Gastroesophageal sphincter (tissue), 4 donors: ENCODE data around the gene NYAP1. TPM values are rescaled to one million over a fixed set of nuclear protein-coding genes. Genes with fewer than 3 reads are reported as not detected.
A peak's percentile ranks its signal among the peaks of the same experiment; 100 is the strongest.

ENCODE experiments used
- ATAC-seq: fragments of 150-250 bp; one replicate; pipeline ENCODE4 v1.9.1; 2016; ENCODE audit warnings: mild to moderate bottlenecking, moderate library complexity
- H3K27ac ChIP-seq, 4 donors: fragments of 200-600 bp; sonication (generic) in 3 of 4; 1 replicate in 3 of 4; 2 replicates in 1 of 4; pipeline ENCODE4 v1.5.1; 2016 to 2019
- H3K27me3 ChIP-seq: fragments of 200-600 bp; sonication (generic); one replicate; pipeline ENCODE4 v1.5.1; 2019
- H3K36me3 ChIP-seq, 2 donors: fragments of 200-600 bp; sonication (generic); one replicate each; pipeline ENCODE4 v1.5.1; 2019; ENCODE audit warnings: control low read depth in 1 of 2
- H3K4me1 ChIP-seq, 3 donors: fragments of 200-600 bp; sonication (generic); 1 replicate in 2 of 3; 2 replicates in 1 of 3; pipeline ENCODE4 v1.5.1; 2016 to 2019; ENCODE audit warnings: control low read depth in 2 of 3
- H3K4me3 ChIP-seq, 2 donors: fragments of 200-600 bp; sonication (generic); one replicate each; pipeline ENCODE4 v1.5.1; 2019; ENCODE audit warnings: mild to moderate bottlenecking in 1 of 2, moderate library complexity in 1 of 2
- H3K9me3 ChIP-seq, 3 donors: fragments of 200-600 bp; sonication (generic); one replicate each; pipeline ENCODE4 v1.5.1; 2017 to 2019; ENCODE audit warnings: control low read depth in 2 of 3
- CTCF ChIP-seq, 4 experiments: fragments of 200-600 bp in 2 of 4; fragments of 450-650 bp in 2 of 4; sonication (generic) in 1 of 4; IDR thresholded peaks; one replicate each; pipeline ENCODE4 v1.5.1; 2017 to 2019; ENCODE audit warnings: antibody characterized with exemption in 4 of 4, mild to moderate bottlenecking in 2 of 4, moderate library complexity in 2 of 4
- EP300 ChIP-seq: sonication (generic); formaldehyde crosslinking; IDR thresholded peaks from one replicate; pipeline ENCODE4 v1.6.1; 2017; ENCODE audit warnings: antibody characterized with exemption, mild to moderate bottlenecking
- POLR2A ChIP-seq, 2 donors: fragments of 450-650 bp; IDR thresholded peaks; one replicate each; pipeline ENCODE4 v1.6.1; 2017; ENCODE audit warnings: antibody characterized with exemption in 2 of 2, mild to moderate bottlenecking in 2 of 2, moderate library complexity in 1 of 2
- POLR2AphosphoS5 ChIP-seq: sonication (generic); formaldehyde crosslinking; IDR thresholded peaks from one replicate; pipeline ENCODE4 v1.6.1; 2017; ENCODE audit warnings: antibody characterized with exemption
- WGBS, 2 donors: methylation state at CpG; one replicate each; pipeline ENCODE4 v1.1.5; 2018; ENCODE audit warnings: low coverage in 1 of 2; 5-methylcytosine and 5-hydroxymethylcytosine counted together
- total RNA-seq, 4 donors: library from RNA; depleted of rRNA; stranded (reverse); fragments of >200 nt; gene quantifications; one replicate each; pipeline ENCODE4 v1.1.0, GENCODE V29; 2016

Gene NYAP1
- total RNA-seq, 4 donors from 2014 or later = 0.94 to 3.1 (median 1.8) TPM

GRCh38 chr7:100478958-100479660 is 4.6 kb upstream of the NYAP1 start, which contains the start of gene TSC22D4:
Gene TSC22D4, minus strand, starts transcription at chr7:100479214. Its CDS starts 1,176 bp downstream, at chr7:100478038.
- H3K36me3 ChIP-seq = peaks cover 0 to 15% of the 10 kb centered on the region in 2 donors
- no peaks in the 10 kb centered on the region for H3K27me3 ChIP-seq
- peak within 1 kb of the TSS; percentile 69 to 78 for H3K4me3 ChIP-seq
- 0% methylated on average over 11 of the region's 27 CpGs; no CpG with 5 or more reads in 1 of the 2 donors for WGBS, 2 donors
- H3K9me3 ChIP-seq = no peaks in the 10 kb centered on the region
- TF ChIP-seq POLR2A (IDR thresholded peaks at IDR 0.05) (peak; percentile 74 to 84), CTCF (IDR thresholded peaks at IDR 0.05) (no peak), POLR2AphosphoS5 (peak; percentile 94), EP300 (no peak)
- peak; percentile 91 for ATAC-seq
- H3K27ac ChIP-seq = peak within 1 kb of the TSS; percentile 67 to 94 (median 92)
- H3K4me1 ChIP-seq = peaks cover 0 to 69% (median 45%) of the 10 kb centered on the region in 3 donors

GRCh38 chr7:100481466-100481865 is 2.3 kb upstream of the NYAP1 start:
- Histone ChIP-seq H3K4me1 (peaks cover 0 to 63% (median 24%) of the 10 kb centered on the region in 3 donors), H3K36me3 (peaks cover 0 to 6% of the 10 kb centered on the region in 2 donors), H3K9me3 (no peaks in the 10 kb centered on the region), H3K27ac (no peak overlapping the region), H3K27me3 (no peaks in the 10 kb centered on the region), H3K4me3 (no peak overlapping the region)
- 71 to 78% methylated on average over 1 of the region's 1 CpG for WGBS, 2 donors
- TF ChIP-seq CTCF (IDR thresholded peaks at IDR 0.05) (no peak), EP300 (no peak), POLR2A (IDR thresholded peaks at IDR 0.05) (no peak), POLR2AphosphoS5 (no peak)
- ATAC-seq = no peak

GRCh38 chr7:100482728-100483089 is 1.0 kb upstream of the NYAP1 start:
- 42 to 100% methylated on average over 1 to 10 of the region's 14 CpGs for WGBS, 2 donors
- Histone ChIP-seq H3K4me1 (peaks cover 0 to 50% (median 12%) of the 10 kb centered on the region in 3 donors), H3K27ac (peak overlapping the region in 3 of 4 donors; percentile 76 to 80 (median 77))

GRCh38 chr7:100483090-100483721 is 521 bp upstream of the NYAP1 start:
- H3K4me1 ChIP-seq = peaks cover 0 to 47% (median 11%) of the 10 kb centered on the region in 3 donors
- TF ChIP-seq CTCF (IDR thresholded peaks at IDR 0.05) (peak in 3 of 4 experiments; percentile 94 to 99 (median 97)), EP300 (no peak)
- peak; percentile 60 for ATAC-seq
- 0 to 1% methylated on average over 13 to 17 of the region's 79 CpGs for WGBS, 2 donors
- H3K27ac ChIP-seq = peak overlapping the region in 3 of 4 donors; percentile 76 to 80 (median 77)
- peaks cover 0 to 1% of the 10 kb centered on the region in 2 donors for H3K36me3 ChIP-seq
- H3K9me3 ChIP-seq = no peaks in the 10 kb centered on the region
- peak overlapping the region; percentile 49 to 78 for H3K4me3 ChIP-seq
- H3K27me3 ChIP-seq = no peaks in the 10 kb centered on the region

More at GRCh38 chr7:100482728-100483089, 1.0 kb upstream of the NYAP1 start:
- Histone ChIP-seq H3K27me3 (no peaks in the 10 kb centered on the region), H3K9me3 (no peaks in the 10 kb centered on the region), H3K4me3 (peak overlapping the region; percentile 49 to 78), H3K36me3 (no peaks in the 10 kb centered on the region)
- TF ChIP-seq POLR2AphosphoS5 (no peak), POLR2A (IDR thresholded peaks at IDR 0.05) (no peak), EP300 (no peak), CTCF (IDR thresholded peaks at IDR 0.05) (no peak)
- ATAC-seq = no peak
